Fibroblast of lung (primary cell): Measurements from ENCODE around the gene CDIP1. TPM values are rescaled to one million over a fixed set of nuclear protein-coding genes. Genes with fewer than 3 reads are reported as not detected.

ENCODE experiments used
- DNase-seq, 2 donors: peaks; one replicate each; pipeline versions ENCODE4 v3.0.0 to v3.0.0-alpha.2; 2010; ENCODE audit warnings: low read depth in 2 of 2
- H2AFZ ChIP-seq: 2 replicates; pipeline ENCODE4 v1.5.1; 2012; ENCODE audit warnings: low read length, control low read depth, inconsistent platforms
- H3K27ac ChIP-seq: 2 replicates; pipeline ENCODE4 v1.5.1; 2011; ENCODE audit warnings: low read length, control low read depth; ENCODE audit not compliant: insufficient read depth
- H3K27me3 ChIP-seq: 2 replicates; pipeline ENCODE4 v1.5.1; 2011; ENCODE audit warnings: mild to moderate bottlenecking, low read length; ENCODE audit not compliant: control insufficient read depth, insufficient read depth
- H3K36me3 ChIP-seq: 2 replicates; pipeline ENCODE4 v1.5.1; 2011; ENCODE audit warnings: low read length; ENCODE audit not compliant: control insufficient read depth, insufficient read depth
- H3K4me1 ChIP-seq: 2 replicates; pipeline ENCODE4 v1.5.1; 2011; ENCODE audit warnings: low read length; ENCODE audit not compliant: control insufficient read depth, insufficient read depth; ENCODE audit errors: extremely low read depth
- H3K4me2 ChIP-seq: 2 replicates; pipeline ENCODE4 v1.5.1; 2011; ENCODE audit warnings: low read length, control low read depth; ENCODE audit not compliant: insufficient read depth; ENCODE audit errors: extremely low read depth
- H3K4me3 ChIP-seq, 4 experiments: fragments of 200-600 bp in 1 of 4; sonication (generic) in 1 of 4; replicated peaks in 1 of 4; 2 replicates each; pipeline ENCODE4 v1.5.1; 2011 to 2016; ENCODE audit warnings: low read length in 4 of 4, low read depth in 3 of 4, mild to moderate bottlenecking in 3 of 4, control low read depth in 2 of 4, inconsistent platforms in 1 of 4, mixed read lengths in 1 of 4; ENCODE audit not compliant: insufficient read depth in 1 of 4; ENCODE audit errors: control extremely low read depth in 1 of 4
- H3K79me2 ChIP-seq: 2 replicates; pipeline ENCODE4 v1.5.1; 2012; ENCODE audit warnings: mild to moderate bottlenecking, low read length, inconsistent platforms; ENCODE audit not compliant: control insufficient read depth, insufficient read depth
- H3K9ac ChIP-seq: 2 replicates; pipeline ENCODE4 v1.5.1; 2011; ENCODE audit warnings: mild to moderate bottlenecking, low read length, control low read depth; ENCODE audit not compliant: insufficient read depth
- H3K9me3 ChIP-seq: 2 replicates; pipeline ENCODE4 v1.5.1; 2012; ENCODE audit warnings: low read depth, low read length; ENCODE audit not compliant: control insufficient read depth, insufficient read depth
- H4K20me1 ChIP-seq: 2 replicates; pipeline ENCODE4 v1.5.1; 2011; ENCODE audit warnings: low read length; ENCODE audit not compliant: control insufficient read depth, insufficient read depth; ENCODE audit errors: extremely low read depth
- EZH2 ChIP-seq: IDR thresholded peaks from 2 replicates; pipeline ENCODE4 v1.5.1; 2012; ENCODE audit warnings: low read length, control low read depth, mild to moderate bottlenecking; ENCODE audit errors: missing control alignments
- polyA minus RNA-seq: library from RNA; depleted of rRNA, polyadenylated mRNA; stranded (reverse); fragments of >200 nt; gene quantifications from 2 replicates; pipeline ENCODE4 v1.2.3, GENCODE V29; 2011; ENCODE audit warnings: low replicate concordance
- polyA plus RNA-seq, 2 donors: library from polyadenylated mRNA; depleted of rRNA in 1 of 2; stranded (reverse) in 1 of 2; unstranded in 1 of 2; fragments of >200 nt; gene quantifications; 2 replicates each; pipeline ENCODE4 v1.2.1, GENCODE V29; 2011 to 2012; ENCODE audit warnings: missing spikeins in 1 of 2
- total RNA-seq: library from RNA; depleted of rRNA; stranded (reverse); fragments of >200 nt; gene quantifications from 2 replicates; pipeline ENCODE4 v1.2.1, GENCODE V29; 2014
- TF ChIP-seq, protein P1 (sequence below), 2 donors: IDR thresholded peaks in 1 of 2; conservative IDR thresholded peaks in 1 of 2; 1 replicate in 1 of 2; 2 replicates in 1 of 2; pipeline ENCODE4 v1.5.1; 2011 to 2012; ENCODE audit warnings: low read length in 2 of 2, control low read depth in 1 of 2, inconsistent platforms in 1 of 2, low read depth in 1 of 2, mild to moderate bottlenecking in 1 of 2

CDIP1 gene
- total RNA-seq (4.9 and 12.2 TPM in 2 replicates), polyA plus RNA-seq (6.3 and 11.7 TPM in 2 replicates), polyA minus RNA-seq (16.1 and 36.9 TPM in 2 replicates)
- polyA plus RNA-seq (2012), result 12.5 and 26.0 TPM in 2 replicates

DNA sequence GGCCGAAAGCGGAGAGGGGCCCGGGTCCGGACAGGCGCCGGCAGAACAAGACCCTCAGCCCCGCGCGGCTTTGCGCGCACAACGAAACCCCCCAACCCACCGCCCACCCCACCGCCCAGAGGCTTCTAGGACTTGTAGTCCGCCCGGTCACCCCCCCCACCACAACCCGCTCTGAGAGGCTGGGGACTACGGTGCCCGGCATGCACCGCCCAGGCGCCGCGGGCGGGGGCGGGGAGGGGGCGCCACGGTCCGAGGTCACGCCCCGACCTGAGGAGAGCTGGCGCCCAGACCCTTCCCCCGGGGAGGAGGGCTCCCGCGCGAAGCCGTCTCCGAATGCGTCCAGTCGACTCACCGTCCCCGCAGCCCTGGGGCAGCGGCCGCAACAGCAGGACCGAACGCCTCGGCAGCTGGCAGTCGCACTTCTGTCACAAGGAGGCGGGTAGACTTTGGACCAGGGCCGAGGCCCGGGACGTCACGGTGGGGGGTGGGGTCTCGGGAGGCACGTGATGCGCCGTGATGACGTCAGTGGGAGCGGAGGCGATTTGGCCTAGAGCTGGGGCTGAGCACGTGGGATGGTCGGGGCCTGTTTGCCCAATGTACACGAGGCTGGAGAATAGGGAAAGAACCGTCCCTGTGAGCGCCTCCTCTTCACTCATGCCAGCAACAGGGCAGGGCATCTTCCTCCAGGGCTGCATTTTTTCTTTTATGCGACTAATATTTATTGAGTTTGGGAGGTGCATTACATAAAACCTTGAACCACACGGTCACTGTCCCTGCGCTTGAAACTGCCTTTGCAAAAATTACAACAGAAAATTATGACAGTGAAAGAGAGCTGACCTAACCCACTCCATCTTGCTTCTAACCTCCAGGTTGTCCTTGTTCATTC lies at the start of gene CDIP1:
CDIP1 (minus strand) TSS at position 424 of the 886 bp plus-strand sequence. CDS start 24,643 bp downstream, outside the sequence.
- Histone ChIP-seq H3K9ac (peak within 1 kb of the TSS; percentile 59), H3K4me3 (peak within 1 kb of the TSS; percentile 43 to 68 (median 48))

DNA sequence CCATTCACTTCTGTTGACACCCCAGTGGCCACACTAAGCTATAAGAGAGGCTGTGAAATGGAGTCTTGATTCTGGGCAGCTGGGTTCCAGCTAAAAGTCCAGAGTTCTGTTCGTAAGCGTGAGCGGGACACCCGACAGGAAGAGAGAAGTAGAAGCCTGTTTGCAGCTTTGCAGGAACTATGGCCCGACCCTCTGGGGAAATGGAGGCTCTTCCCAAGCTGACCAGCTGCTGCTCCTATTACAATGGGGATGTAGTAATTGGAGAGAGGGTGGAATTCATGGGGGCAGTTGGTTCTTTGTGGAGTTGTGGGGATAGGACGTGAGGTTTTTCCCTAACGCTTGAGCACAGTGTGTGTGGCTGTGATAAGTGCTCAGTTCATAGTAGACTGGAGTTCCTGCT lies 47.7 kb upstream of the CDIP1 start:
- DNase-seq, result no peak
- no peaks in the 10 kb centered on the region for H3K4me1 ChIP-seq
- TF ChIP-seq, protein P1, sequence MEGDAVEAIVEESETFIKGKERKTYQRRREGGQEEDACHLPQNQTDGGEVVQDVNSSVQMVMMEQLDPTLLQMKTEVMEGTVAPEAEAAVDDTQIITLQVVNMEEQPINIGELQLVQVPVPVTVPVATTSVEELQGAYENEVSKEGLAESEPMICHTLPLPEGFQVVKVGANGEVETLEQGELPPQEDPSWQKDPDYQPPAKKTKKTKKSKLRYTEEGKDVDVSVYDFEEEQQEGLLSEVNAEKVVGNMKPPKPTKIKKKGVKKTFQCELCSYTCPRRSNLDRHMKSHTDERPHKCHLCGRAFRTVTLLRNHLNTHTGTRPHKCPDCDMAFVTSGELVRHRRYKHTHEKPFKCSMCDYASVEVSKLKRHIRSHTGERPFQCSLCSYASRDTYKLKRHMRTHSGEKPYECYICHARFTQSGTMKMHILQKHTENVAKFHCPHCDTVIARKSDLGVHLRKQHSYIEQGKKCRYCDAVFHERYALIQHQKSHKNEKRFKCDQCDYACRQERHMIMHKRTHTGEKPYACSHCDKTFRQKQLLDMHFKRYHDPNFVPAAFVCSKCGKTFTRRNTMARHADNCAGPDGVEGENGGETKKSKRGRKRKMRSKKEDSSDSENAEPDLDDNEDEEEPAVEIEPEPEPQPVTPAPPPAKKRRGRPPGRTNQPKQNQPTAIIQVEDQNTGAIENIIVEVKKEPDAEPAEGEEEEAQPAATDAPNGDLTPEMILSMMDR (conservative IDR thresholded peaks at IDR 0.05 in 1 of 2, IDR thresholded peaks at IDR 0.05 in 1 of 2; ENCODE audit: low read depth in 1 of 2, low read length in 2 of 2), result no peak
- TF ChIP-seq EZH2, result no peak

More for the DNA sequence above, at the start of gene CDIP1:
- no peaks in the 10 kb centered on the region for H4K20me1 ChIP-seq
- H3K9me3 ChIP-seq, result no peaks in the 10 kb centered on the region
- peak; percentile 90 to 96 for DNase-seq
- TF ChIP-seq, protein P1 (conservative IDR thresholded peaks at IDR 0.05 in 1 of 2, IDR thresholded peaks at IDR 0.05 in 1 of 2; ENCODE audit: low read depth in 1 of 2, low read length in 2 of 2), result no peak
- TF ChIP-seq EZH2, result no peak
- peak within 1 kb of the TSS; percentile 60 for H3K4me2 ChIP-seq
- H2AFZ ChIP-seq, result peak within 1 kb of the TSS; percentile 37
- H3K27me3 ChIP-seq, result no peaks in the 10 kb centered on the region
- H3K79me2 ChIP-seq, result no peaks in the 10 kb centered on the region
- H3K4me1 ChIP-seq, result no peaks in the 10 kb centered on the region
- no peaks in the 10 kb centered on the region for H3K36me3 ChIP-seq
- H3K27ac ChIP-seq, result peak within 1 kb of the TSS; percentile 46

DNA sequence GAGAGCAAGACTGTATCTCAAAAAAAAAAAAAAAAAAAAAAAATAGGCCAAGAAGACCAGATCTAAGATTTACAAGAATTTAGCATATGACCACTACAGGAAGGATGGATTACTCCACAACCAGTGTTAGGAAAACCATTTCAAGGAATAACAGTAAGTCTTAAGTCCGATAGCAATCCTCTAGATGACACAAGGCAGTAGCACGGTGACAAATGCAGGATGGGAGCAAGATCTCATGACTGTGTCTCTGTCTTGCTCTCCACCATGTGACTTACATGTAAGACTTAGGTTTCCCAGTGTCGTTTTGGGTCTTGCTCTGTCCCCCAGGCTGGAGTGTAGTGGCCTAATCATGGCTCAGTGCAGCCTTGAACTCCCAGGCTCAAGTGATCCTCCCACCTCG lies 45.3 kb upstream of the CDIP1 start:
- H3K27me3 ChIP-seq, result peaks cover 13% of the 10 kb centered on the region
- no peaks in the 10 kb centered on the region for H4K20me1 ChIP-seq
- no peak overlapping the region for H3K4me3 ChIP-seq
- H3K9me3 ChIP-seq, result no peaks in the 10 kb centered on the region
- no peaks in the 10 kb centered on the region for H3K4me1 ChIP-seq
- no peak for DNase-seq
- no peak overlapping the region for H3K27ac ChIP-seq
- no peak overlapping the region for H2AFZ ChIP-seq
- H3K9ac ChIP-seq, result no peak overlapping the region
- no peak for TF ChIP-seq EZH2
- TF ChIP-seq, protein P1 (conservative IDR thresholded peaks at IDR 0.05 in 1 of 2, IDR thresholded peaks at IDR 0.05 in 1 of 2; ENCODE audit: low read depth in 1 of 2, low read length in 2 of 2), result no peak
- no peaks in the 10 kb centered on the region for H3K79me2 ChIP-seq
- no peaks in the 10 kb centered on the region for H3K36me3 ChIP-seq
- no peak overlapping the region for H3K4me2 ChIP-seq

More for the DNA sequence above, 47.7 kb upstream of the CDIP1 start:
- no peaks in the 10 kb centered on the region for H3K9me3 ChIP-seq
- no peak overlapping the region for H3K9ac ChIP-seq
- no peaks in the 10 kb centered on the region for H4K20me1 ChIP-seq
- peaks cover 13% of the 10 kb centered on the region for H3K27me3 ChIP-seq
- H3K36me3 ChIP-seq, result no peaks in the 10 kb centered on the region
- H3K4me2 ChIP-seq, result no peak overlapping the region
- no peak overlapping the region for H2AFZ ChIP-seq
- no peak overlapping the region for H3K27ac ChIP-seq
- H3K4me3 ChIP-seq, result no peak overlapping the region
- H3K79me2 ChIP-seq, result no peaks in the 10 kb centered on the region
